Cardiac fibroblast (primary cell): ENCODE results near the gene ACBD4.

Experiments
- DNase-seq, 2 donors: peaks; one replicate each; pipeline versions ENCODE4 v3.0.0 to v3.0.0-alpha.2; 2010; ENCODE audit warnings: low read depth in 2 of 2
- H3K4me3 ChIP-seq, 2 donors: replicated peaks in 1 of 2; 1 replicate in 1 of 2; 2 replicates in 1 of 2; pipeline ENCODE4 v1.5.1; 2011; ENCODE audit warnings: low read depth in 2 of 2, low read length in 2 of 2, mild to moderate bottlenecking in 2 of 2, moderate library complexity in 1 of 2
- TF ChIP-seq, protein P1 (sequence below): IDR thresholded peaks from one replicate; pipeline ENCODE4 v1.5.1; 2011; ENCODE audit warnings: low read depth, mild to moderate bottlenecking, low read length, inconsistent platforms

The ACBD4 gene

GRCh38 chr17:45104029-45104428 is 31.5 kb upstream of the ACBD4 start:
- H3K4me3 ChIP-seq: no peak overlapping the region
- TF ChIP-seq, protein P1, sequence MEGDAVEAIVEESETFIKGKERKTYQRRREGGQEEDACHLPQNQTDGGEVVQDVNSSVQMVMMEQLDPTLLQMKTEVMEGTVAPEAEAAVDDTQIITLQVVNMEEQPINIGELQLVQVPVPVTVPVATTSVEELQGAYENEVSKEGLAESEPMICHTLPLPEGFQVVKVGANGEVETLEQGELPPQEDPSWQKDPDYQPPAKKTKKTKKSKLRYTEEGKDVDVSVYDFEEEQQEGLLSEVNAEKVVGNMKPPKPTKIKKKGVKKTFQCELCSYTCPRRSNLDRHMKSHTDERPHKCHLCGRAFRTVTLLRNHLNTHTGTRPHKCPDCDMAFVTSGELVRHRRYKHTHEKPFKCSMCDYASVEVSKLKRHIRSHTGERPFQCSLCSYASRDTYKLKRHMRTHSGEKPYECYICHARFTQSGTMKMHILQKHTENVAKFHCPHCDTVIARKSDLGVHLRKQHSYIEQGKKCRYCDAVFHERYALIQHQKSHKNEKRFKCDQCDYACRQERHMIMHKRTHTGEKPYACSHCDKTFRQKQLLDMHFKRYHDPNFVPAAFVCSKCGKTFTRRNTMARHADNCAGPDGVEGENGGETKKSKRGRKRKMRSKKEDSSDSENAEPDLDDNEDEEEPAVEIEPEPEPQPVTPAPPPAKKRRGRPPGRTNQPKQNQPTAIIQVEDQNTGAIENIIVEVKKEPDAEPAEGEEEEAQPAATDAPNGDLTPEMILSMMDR: no peak
- DNase-seq: no peak

DNA sequence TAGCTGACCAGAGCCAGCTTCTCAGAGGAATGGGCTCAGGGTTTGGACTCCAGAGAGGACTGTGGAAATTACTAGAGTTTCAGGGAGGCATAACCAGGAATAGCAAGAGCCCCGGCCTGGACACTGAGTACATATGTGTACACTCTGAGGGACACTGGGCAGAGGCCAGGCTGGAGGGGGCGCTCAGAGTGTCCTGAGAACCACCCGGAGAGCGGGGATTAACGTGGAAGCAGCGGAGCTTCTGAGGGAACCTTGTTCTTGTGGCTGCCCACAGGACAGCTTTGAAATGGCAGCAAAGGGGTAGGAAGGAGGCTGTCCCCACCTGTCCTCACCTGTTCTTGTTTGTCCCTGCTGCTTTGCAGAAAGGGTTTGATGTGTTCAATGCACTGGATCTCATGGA is 31.0 kb upstream of the ACBD4 start:
- TF ChIP-seq, protein P1: no peak
- no peak for DNase-seq
- no peak overlapping the region for H3K4me3 ChIP-seq

GRCh38 chr17:45104907-45105624 is 30.4 kb upstream of the ACBD4 start:
- no peak overlapping the region for H3K4me3 ChIP-seq
- DNase-seq: no peak
- TF ChIP-seq, protein P1: no peak

GRCh38 chr17:45106096-45106495 is 29.4 kb upstream of the ACBD4 start:
- H3K4me3 ChIP-seq: no peak overlapping the region
- TF ChIP-seq, protein P1: no peak
- no peak for DNase-seq

DNA sequence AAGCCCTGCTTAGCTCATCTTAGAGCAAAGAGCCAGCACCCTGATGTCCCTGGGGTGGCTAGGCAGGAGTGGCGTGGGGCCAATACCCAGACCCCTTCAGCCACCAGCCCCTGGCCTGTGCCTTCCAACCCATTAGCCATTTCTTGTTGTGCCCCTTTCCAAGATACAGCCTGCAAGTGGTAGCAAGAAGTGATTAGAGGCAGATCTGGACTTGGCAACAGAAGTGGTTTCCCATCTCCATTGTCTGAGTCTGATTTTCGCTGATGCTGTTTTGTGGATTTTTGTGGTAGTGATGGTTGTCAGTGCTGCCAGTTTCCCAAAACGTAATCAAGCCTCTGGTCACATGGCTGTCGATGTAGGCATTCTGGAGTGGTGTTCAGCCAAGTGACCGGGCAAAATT is 28.9 kb upstream of the ACBD4 start:
- no peak for DNase-seq
- TF ChIP-seq, protein P1: no peak
- H3K4me3 ChIP-seq: no peak overlapping the region

GRCh38 chr17:45107293-45108010 is 28.0 kb upstream of the ACBD4 start:
- no peak for DNase-seq
- TF ChIP-seq, protein P1: no peak
- H3K4me3 ChIP-seq: no peak overlapping the region
